Epithelial cell of proximal tubule (primary cell): ENCODE data around the gene NKX2-8. TPM values are rescaled to one million over a fixed set of nuclear protein-coding genes. Genes with fewer than 3 reads are reported as not detected.
"Not testable (repeated sequence)": the region's sequence is repeated elsewhere in the genome, so short reads cannot be mapped to it uniquely, and the experiment has no call there.

Experiments
- DNase-seq: peaks from one replicate; pipeline ENCODE4 v3.0.0-alpha.2; 2011; ENCODE audit warnings: low read depth
- H3K4me3 ChIP-seq: 2 replicates; pipeline ENCODE4 v1.5.1; 2011; ENCODE audit warnings: low read depth, mild to moderate bottlenecking, low read length
- CTCF ChIP-seq: conservative IDR thresholded peaks from 2 replicates; pipeline ENCODE4 v1.5.1; 2012; ENCODE audit warnings: low read depth, mild to moderate bottlenecking, low read length
- total RNA-seq: library from RNA; depleted of rRNA; stranded (reverse); fragments of >200 nt; gene quantifications from 2 replicates; pipeline ENCODE4 v1.2.3, GENCODE V29; 2015

The NKX2-8 gene
- total RNA-seq, 1 donor from 2014 or later, result not detected

DNA sequence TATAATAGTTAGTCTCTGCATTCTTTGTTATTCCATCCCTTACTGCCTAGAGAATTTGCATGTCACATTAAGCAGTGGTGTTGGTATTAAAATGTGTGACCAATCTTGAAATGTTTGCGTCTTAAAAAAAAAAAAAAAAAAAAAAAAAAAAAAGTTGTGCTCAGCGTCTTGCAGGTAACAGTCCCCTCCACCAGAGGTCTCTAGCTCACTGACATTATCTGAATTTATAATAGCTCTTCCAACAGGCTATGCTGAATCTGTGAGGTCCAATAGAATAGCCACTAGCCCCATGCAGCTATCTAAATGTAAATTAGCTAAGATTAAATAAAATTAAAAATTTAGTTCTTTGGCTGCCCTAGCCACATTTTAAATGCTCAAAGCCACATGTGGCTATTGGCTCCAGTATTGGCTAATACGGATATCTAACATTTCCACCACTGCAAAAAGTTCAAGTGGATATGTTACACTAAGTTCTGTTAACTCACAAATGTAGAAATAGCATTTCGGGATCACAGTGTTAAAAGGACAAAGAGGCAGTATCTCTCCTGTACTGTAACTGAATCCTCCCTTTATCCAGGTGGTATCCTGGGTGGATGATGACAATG is 28.7 kb downstream of the NKX2-8 start:
- TF ChIP-seq CTCF, result peak; percentile 76
- no peak overlapping the region for H3K4me3 ChIP-seq
- peak; percentile 2 for DNase-seq

- no peak for TF ChIP-seq CTCF
- no peak for DNase-seq
Measured at GRCh38 chr14:36550899-36551298, 31.5 kb downstream of the NKX2-8 start.

DNA sequence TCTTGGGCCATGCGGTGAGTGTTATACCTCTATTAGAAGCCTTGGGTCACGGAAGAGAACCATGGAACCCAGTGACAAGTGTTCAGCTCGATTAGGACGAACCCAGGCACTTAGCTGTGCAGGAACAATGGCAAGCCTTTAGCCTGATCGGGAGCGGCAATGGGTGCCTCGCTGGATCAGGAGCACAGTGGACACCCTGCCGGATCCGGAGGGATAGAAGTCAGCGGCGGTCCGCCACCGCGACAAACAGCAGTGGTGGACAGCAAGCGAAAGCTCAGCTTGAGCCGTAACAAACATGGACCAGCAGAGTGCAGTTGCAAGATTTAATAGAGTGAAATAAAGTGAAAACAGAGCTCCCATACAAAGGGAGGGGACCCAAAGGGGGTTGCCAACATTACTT is 38.1 kb downstream of the NKX2-8 start:
- DNase-seq, H3K4me3 ChIP-seq: not testable (repeated sequence)

More at GRCh38 chr14:36550899-36551298, 31.5 kb downstream of the NKX2-8 start:
- H3K4me3 ChIP-seq, result no peak overlapping the region

- TF ChIP-seq CTCF, result no peak
- no peak overlapping the region for H3K4me3 ChIP-seq
- no peak for DNase-seq
Measured at GRCh38 chr14:36538051-36538450, 44.4 kb downstream of the NKX2-8 start.

Other genes starting within 250 kb of the NKX2-8 start
- gene NKX2-1, start 62.4 kb downstream of the NKX2-8 start, total RNA-seq, result not detected in 2 replicates
- gene PAX9, start 79.2 kb upstream of the NKX2-8 start, total RNA-seq, result 0.12 TPM in 1 of 2 replicates, not detected in the other